GM21423 (cell line): ENCODE results near the gene NNAT.
"Not testable (repeated sequence)": the region's sequence is repeated elsewhere in the genome, so short reads cannot be mapped to it uniquely, and the experiment has no call there.

Experiments used
- ATAC-seq: cut with Tn5 transposase; IDR thresholded peaks from one replicate; pipeline ENCODE4 v1.9.1; 2021; ENCODE audit warnings: mild to moderate bottlenecking, moderate library complexity; ENCODE audit not compliant: unreplicated experiment

The NNAT gene

GRCh38 chr20:37540001-37540400, 19.0 kb downstream of the NNAT start:
- no peak for ATAC-seq

GRCh38 chr20:37540838-37541237, 19.8 kb downstream of the NNAT start:
- not testable (repeated sequence) for ATAC-seq

DNA sequence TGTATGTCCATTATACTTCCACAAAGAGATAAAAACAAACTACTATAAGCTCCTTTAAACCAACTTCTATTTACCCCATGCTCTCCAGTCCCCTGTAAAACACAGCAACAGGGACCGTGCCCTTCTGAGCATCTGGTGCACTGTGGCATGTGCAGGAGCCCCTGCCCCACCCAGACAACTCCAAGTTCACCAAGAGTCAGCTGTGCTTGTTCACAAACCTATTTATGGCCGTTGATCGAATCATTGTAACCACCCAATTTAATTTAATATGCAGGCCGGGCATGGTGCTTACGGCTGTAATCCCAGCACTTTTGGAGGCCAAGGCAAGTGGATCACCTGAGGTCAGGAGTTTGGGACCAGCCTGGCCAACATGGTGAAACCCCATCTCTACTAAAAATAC, 20.3 kb downstream of the NNAT start:
- no peak for ATAC-seq

DNA sequence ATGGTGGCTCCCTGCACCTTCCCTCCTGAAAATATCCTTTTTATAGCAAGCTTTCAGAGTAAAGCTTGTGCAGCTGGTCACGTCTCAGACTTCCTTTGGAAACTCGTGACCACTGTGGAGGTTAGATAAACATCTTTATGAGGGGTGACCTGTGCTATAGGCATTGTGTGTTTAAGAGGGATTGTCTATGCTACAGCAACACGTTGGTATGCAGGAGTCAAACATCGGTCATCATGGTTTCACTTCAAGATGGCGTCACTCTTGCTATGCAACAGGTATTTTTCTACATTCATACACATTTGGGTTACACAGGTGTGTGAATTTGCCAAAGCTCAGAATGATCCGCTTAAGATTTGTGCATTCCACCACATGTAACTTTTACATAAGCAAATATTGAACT, 21.2 kb downstream of the NNAT start:
- ATAC-seq: no peak

- no peak for ATAC-seq
Measured at GRCh38 chr20:37543828-37544227, 22.8 kb downstream of the NNAT start.

GRCh38 chr20:37544386-37544785, 23.3 kb downstream of the NNAT start:
- no peak for ATAC-seq

DNA sequence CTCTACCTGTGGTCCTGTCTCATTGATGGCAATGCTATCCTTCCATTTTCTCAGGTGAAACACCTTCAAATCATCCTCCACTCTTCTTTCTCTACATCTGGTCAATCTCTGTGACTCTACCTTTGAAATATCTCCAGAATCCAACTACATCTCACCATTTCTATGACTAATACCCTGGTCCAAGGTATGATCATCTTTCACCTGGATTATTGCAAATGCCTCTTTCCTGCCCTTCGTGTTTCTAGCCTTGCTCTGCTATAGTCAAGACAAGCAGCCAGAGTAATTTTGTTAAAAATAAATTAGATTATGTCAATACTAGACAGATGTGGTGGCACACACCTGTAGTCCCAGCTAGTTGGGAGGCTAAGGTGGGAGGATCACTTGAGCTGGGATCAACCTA, 24.5 kb downstream of the NNAT start:
- ATAC-seq: no peak

DNA sequence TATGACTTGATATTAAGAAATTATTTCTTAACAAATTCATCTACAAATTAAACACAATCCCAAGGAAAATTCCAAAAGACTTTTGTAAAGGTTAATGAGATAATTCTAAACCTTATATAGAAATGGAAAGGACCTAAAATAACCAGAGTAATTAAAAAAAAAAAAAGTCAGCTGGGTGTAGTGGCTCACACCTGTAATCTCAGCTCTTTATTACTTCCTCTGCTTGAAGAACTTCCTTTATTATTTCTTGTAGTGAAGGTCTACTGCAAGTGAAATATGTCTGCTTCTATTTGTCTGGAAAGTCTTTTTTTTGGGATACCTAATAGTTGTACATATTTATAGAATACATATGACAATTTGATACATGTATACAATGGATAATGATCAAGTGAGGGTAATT, 26.9 kb downstream of the NNAT start:
- ATAC-seq: no peak

DNA sequence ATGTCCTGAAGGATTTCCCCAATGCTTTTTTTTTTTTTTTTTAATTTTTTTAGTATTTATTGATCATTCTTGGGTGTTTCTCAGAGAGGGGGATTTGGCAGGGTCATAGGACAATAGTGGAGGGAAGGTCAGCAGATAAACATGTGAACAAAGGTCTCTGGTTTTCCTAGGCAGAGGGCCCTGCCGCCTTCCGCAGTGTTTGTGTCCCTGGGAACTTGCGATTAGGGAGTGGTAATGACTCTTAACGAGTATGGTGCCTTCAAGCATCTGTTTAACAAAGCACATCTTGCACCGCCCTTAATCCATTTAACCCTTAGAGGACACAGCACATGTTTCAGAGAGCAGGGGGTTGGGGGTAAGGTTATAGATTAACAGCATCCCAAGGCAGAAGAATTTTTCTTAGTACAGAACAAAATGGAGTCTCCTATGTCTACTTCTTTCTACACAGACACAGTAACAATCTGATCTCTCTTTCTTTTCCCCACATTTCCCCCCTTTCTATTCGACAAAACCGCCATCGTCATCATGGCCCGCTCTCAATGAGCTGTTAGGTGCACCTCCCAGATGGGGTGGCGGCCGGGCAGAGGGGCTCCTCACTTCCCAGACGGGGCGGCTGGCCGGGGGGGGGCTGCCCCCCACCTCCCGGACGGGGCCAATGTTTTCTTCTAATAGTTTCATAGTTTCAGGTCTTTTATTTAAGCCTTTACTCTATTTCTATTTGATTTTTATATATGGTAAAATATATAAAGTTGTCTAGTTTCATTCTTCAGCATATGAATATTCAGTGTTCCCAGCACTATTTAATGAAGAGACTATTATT, 29.3 kb downstream of the NNAT start:
- not testable (repeated sequence) for ATAC-seq

DNA sequence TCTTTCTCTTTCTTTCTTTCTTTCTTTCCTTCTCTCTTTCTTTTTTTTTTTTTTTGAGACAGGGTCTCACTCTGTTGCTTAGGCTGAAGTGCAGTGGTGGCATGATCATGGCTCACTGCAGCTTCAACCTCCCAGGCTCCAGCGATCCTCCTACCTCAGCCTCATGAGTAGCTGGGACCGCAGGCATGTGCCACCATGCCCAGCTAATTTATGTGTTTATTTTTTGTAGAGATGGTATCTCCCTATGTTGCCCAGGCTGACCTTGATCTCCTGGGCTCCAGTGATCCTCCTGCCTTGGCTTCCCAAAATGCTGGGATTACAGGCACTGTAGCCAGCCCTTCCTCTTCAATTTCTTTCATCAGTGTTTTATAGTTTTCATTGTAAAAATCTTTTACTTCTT, 30.6 kb downstream of the NNAT start:
- ATAC-seq: not testable (repeated sequence)

GRCh38 chr20:37552415-37552814, 31.4 kb downstream of the NNAT start:
- ATAC-seq: no peak

- ATAC-seq: not testable (repeated sequence)
Measured at GRCh38 chr20:37554721-37555298, 33.8 kb downstream of the NNAT start.

DNA sequence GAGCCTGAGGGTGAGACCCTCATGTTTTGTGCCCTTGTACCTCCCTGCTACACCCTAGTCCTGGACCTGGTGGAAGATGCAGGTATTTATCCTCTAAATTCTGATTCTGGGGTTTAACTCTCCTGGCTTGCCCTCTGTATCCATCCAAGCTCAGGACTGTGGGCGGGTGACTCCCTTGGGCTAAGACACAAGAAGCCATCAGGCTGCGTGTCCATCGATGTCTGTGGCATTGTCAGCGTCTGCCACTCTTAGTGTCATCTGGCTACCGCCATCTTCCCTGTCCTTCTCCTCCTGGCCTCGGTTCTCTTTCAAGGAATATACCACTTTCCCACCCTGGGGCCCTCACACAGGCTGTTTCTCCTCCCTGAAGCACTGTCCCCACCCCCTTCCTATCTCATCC, 35.5 kb downstream of the NNAT start:
- ATAC-seq: no peak

DNA sequence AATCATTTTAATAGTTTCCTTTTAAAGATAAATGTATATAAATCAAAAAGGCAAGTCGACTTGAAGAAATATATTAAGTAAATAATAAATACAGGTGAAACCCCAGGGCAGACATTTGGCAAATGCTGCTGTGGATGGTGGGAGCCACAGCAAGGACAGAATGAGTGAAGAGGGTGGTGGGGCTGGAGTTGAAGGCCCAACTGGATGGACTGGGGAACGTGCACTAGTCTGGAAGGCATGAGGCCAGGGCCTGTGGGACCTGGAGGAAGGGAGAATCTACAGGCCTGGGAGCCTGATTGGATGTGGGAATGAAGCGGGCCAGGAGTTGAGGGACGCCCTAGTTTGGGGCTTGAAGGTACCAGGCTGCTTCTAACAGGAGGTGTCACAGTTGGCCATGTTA, 37.3 kb downstream of the NNAT start:
- no peak for ATAC-seq

GRCh38 chr20:37558779-37559178, 37.7 kb downstream of the NNAT start:
- ATAC-seq: no peak

- no peak for ATAC-seq
Measured at GRCh38 chr20:37559312-37560027, 38.4 kb downstream of the NNAT start.

GRCh38 chr20:37560629-37561028, 39.6 kb downstream of the NNAT start:
- ATAC-seq: no peak

DNA sequence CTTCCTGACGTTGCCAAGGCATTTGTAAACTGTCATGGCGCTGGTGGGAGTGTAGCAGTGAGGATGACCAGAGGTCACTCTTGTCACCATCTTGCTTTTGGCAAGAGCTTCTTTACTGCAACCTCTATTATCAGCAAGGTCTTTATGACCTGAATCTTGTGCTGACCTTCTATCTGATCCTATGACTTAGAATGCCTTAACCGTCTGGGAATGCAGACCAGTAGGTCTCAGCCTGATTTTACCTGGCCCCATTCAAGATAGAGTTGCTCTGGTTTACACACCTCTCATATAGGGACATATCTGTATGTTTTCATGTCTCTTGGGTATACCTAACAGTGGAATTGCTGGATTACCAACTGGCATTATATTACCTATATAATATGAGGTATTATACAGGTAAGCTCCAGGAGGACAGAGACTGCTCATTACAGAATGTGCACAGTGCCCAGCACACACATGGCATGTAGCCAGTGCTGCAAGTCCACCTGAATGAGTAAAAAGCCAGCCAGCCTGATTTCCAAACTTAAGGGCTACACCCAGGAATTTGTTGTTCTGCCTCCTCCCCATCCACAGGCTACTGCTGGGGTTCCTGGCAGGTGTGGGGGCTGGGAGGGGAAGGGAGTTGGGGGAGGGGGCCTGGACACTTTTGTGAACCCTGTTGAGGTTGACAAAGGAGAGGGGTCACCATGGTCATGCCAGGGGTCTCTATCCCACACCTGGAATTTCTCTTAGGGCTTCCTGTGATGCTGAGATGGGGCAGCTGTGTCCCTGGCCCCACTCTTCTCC, 41.8 kb downstream of the NNAT start:
- ATAC-seq: no peak

DNA sequence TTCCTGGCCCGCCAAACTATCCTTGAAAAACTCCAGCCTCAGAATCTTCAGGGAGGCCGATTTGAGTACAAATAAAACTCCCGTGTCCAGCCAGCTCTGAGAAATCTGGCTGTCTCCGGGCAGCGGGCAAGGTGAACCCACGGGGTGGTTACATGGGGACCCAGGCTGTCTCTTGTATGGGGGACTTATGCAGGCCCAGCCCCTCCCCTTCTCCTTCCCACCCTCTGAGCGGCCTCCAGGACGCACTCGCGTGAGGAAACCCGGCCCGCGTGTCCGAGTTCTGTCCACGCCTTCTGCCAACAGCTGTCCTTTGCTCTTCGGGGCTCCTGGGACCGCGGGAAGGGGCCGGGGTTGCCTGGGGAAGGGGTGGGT, 43.0 kb downstream of the NNAT start:
- ATAC-seq: no peak

DNA sequence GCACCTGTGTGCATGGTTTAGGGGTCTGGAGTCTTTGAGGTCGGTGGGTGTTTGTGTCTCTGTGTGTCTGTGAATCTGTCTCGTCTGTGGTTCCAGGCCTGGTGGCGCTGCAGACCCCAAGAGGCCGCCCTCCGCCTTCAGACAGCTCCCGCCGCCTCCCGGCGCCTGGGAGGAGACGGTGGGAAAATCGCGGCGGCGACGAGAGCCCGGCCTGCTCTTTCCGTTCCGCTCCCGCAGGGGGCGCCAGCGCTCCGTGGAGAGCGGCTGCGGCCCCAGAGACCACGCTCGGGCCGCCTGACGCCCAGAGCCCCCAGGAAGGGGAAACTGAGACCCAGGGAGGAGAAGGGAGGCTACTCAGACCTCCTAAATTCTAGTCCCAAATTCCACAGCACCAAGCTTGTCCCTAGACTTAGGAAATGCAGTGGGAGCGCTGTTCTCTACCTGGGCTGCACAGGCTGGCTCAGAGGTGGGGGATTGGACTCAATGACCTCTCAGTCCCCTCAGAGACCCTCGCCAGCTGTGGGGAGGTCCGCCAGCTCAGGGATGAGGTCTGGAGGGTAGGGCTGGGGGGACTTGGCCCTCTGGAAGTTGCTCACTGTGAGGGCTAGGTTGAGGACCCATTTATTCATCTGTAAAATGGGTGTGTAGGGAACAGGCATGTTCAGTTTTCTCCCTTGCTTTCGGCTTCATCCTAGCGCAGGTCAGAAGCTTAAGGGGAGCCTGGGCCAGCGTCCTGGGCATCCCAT, 43.5 kb downstream of the NNAT start:
- ATAC-seq: no peak
